Measurements from ENCODE around the gene ATP2B1.
"Not testable (repeated sequence)": the region's sequence is repeated elsewhere in the genome, so short reads cannot be mapped to it uniquely, and the experiment has no call there.

Gene ATP2B1

GRCh38 chr12:89708565-89709156 lies at the start of gene ATP2B1:
Gene ATP2B1 (minus strand): TSS chr12:89708838. CDS start chr12:89655886, 52,952 bp downstream.
- ATAC-seq (ENCODE audit: low read depth), result peak; percentile 72
- Histone ChIP-seq H3K27ac (ENCODE audit: poor library complexity, severe bottlenecking) (peak within 1 kb of the TSS; percentile 80), H3K36me3 (ENCODE audit: low read depth) (no peaks in the 10 kb centered on the region), H3K9me3 (ENCODE audit: severe bottlenecking) (no peaks in the 10 kb centered on the region), H3K27me3 (ENCODE audit: insufficient read depth, poor library complexity, severe bottlenecking) (no peaks in the 10 kb centered on the region), H3K4me3 (ENCODE audit: severe bottlenecking) (peak within 1 kb of the TSS; percentile 81), H3K4me1 (ENCODE audit: insufficient read depth, poor library complexity, severe bottlenecking) (peaks cover 26% of the 10 kb centered on the region)
- TF ChIP-seq, protein P1, sequence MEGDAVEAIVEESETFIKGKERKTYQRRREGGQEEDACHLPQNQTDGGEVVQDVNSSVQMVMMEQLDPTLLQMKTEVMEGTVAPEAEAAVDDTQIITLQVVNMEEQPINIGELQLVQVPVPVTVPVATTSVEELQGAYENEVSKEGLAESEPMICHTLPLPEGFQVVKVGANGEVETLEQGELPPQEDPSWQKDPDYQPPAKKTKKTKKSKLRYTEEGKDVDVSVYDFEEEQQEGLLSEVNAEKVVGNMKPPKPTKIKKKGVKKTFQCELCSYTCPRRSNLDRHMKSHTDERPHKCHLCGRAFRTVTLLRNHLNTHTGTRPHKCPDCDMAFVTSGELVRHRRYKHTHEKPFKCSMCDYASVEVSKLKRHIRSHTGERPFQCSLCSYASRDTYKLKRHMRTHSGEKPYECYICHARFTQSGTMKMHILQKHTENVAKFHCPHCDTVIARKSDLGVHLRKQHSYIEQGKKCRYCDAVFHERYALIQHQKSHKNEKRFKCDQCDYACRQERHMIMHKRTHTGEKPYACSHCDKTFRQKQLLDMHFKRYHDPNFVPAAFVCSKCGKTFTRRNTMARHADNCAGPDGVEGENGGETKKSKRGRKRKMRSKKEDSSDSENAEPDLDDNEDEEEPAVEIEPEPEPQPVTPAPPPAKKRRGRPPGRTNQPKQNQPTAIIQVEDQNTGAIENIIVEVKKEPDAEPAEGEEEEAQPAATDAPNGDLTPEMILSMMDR (IDR thresholded peaks at IDR 0.05; ENCODE audit: poor library complexity, severe bottlenecking), result peak; percentile 2
- DNase-seq (ENCODE audit: low spot score), result peak; percentile 81

GRCh38 chr12:89757987-89758386 lies 49.3 kb upstream of the ATP2B1 start:
- not testable (repeated sequence) for H3K27me3 ChIP-seq (ENCODE audit: insufficient read depth, poor library complexity, severe bottlenecking); H3K9me3 ChIP-seq (ENCODE audit: severe bottlenecking); H3K4me3 ChIP-seq (ENCODE audit: severe bottlenecking); H3K36me3 ChIP-seq (ENCODE audit: low read depth); DNase-seq (ENCODE audit: low spot score); ATAC-seq (ENCODE audit: low read depth)
- Histone ChIP-seq H3K27ac (ENCODE audit: poor library complexity, severe bottlenecking) (peak overlapping the region; percentile 88), H3K4me1 (ENCODE audit: insufficient read depth, poor library complexity, severe bottlenecking) (peaks cover 37% of the 10 kb centered on the region)

GRCh38 chr12:89756585-89757398 lies 48.2 kb upstream of the ATP2B1 start:
- ATAC-seq (ENCODE audit: low read depth) (peak; percentile 89), DNase-seq (ENCODE audit: low spot score) (no peak)
- Histone ChIP-seq H3K4me3 (ENCODE audit: severe bottlenecking) (no peak overlapping the region), H3K27ac (ENCODE audit: poor library complexity, severe bottlenecking) (peak overlapping the region; percentile 88), H3K9me3 (ENCODE audit: severe bottlenecking) (no peaks in the 10 kb centered on the region), H3K4me1 (ENCODE audit: insufficient read depth, poor library complexity, severe bottlenecking) (peaks cover 25% of the 10 kb centered on the region), H3K36me3 (ENCODE audit: low read depth) (no peaks in the 10 kb centered on the region), H3K27me3 (ENCODE audit: insufficient read depth, poor library complexity, severe bottlenecking) (no peaks in the 10 kb centered on the region)
- TF ChIP-seq, protein P1 (IDR thresholded peaks at IDR 0.05; ENCODE audit: poor library complexity, severe bottlenecking), result no peak

GRCh38 chr12:89756194-89756584 lies 47.6 kb upstream of the ATP2B1 start:
- H3K36me3 ChIP-seq (ENCODE audit: low read depth), result no peaks in the 10 kb centered on the region
- H3K27ac ChIP-seq (ENCODE audit: poor library complexity, severe bottlenecking), result peak overlapping the region; percentile 88
- no peak for DNase-seq (ENCODE audit: low spot score)
- no peaks in the 10 kb centered on the region for H3K27me3 ChIP-seq (ENCODE audit: insufficient read depth, poor library complexity, severe bottlenecking)
- H3K4me1 ChIP-seq (ENCODE audit: insufficient read depth, poor library complexity, severe bottlenecking), result peaks cover 24% of the 10 kb centered on the region
- H3K4me3 ChIP-seq (ENCODE audit: severe bottlenecking), result no peak overlapping the region
- no peak for ATAC-seq (ENCODE audit: low read depth)
- TF ChIP-seq, protein P1 (IDR thresholded peaks at IDR 0.05; ENCODE audit: poor library complexity, severe bottlenecking), result no peak
- H3K9me3 ChIP-seq (ENCODE audit: severe bottlenecking), result no peaks in the 10 kb centered on the region

DNA sequence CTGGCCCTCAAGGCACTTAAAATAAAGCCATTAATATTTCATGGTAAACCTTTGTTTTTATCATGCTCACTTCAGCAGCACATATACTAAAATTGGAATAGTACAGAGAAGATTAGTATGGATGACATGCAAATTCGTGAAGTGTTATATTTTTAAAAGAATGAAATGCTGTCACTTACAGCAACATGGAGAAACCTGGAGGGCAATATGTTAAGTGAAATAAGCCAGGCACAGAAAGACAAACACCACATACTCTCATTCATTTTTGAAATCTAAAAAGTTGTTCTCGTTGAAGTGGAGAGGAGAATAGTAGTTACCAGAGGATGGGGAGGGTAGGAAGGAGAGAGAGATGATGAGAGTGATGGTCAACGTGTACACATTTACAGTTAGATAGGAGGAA lies 45.4 kb upstream of the ATP2B1 start:
- Histone ChIP-seq H3K36me3 (ENCODE audit: low read depth) (no peaks in the 10 kb centered on the region), H3K9me3 (ENCODE audit: severe bottlenecking) (no peaks in the 10 kb centered on the region), H3K4me3 (ENCODE audit: severe bottlenecking) (no peak overlapping the region), H3K4me1 (ENCODE audit: insufficient read depth, poor library complexity, severe bottlenecking) (peaks cover 34% of the 10 kb centered on the region), H3K27me3 (ENCODE audit: insufficient read depth, poor library complexity, severe bottlenecking) (no peaks in the 10 kb centered on the region), H3K27ac (ENCODE audit: poor library complexity, severe bottlenecking) (no peak overlapping the region)
- ATAC-seq (ENCODE audit: low read depth) (no peak), DNase-seq (ENCODE audit: low spot score) (no peak)
- TF ChIP-seq, protein P1 (IDR thresholded peaks at IDR 0.05; ENCODE audit: poor library complexity, severe bottlenecking), result no peak

All from RWPE2 (cell line).